Measurements from ENCODE around the gene URGCP.
A peak's percentile ranks its signal among the peaks of the same experiment; 100 is the strongest.

The URGCP gene

GRCh38 chr7:43870316-43870715 lies 36.1 kb downstream of the URGCP start:
- Histone ChIP-seq H3K4me3 (ENCODE audit: low read depth in 1 of 2, low read length in 2 of 2) (peak overlapping the region in 1 of 2 experiments; percentile 97; a peak in 2 of 4 replicates), H3K36me3 (ENCODE audit: insufficient read depth, low read length) (peaks cover 28% of the 10 kb centered on the region), H3K27ac (ENCODE audit: low read length) (no peak overlapping the region), H3K9me3 (ENCODE audit: insufficient read depth, low read length, severe bottlenecking) (no peaks in the 10 kb centered on the region), H3K79me2 (ENCODE audit: insufficient read depth, low read length) (peaks cover 13% of the 10 kb centered on the region), H3K27me3 (ENCODE audit: insufficient read depth, low read length, poor library complexity) (no peaks in the 10 kb centered on the region), H3K4me1 (ENCODE audit: insufficient read depth, low read length) (peaks cover 24% of the 10 kb centered on the region), H4K20me1 (ENCODE audit: insufficient read depth, low read length) (0 out of 2 replicates have a peak, but pooled peaks cover 4% of the 10 kb centered on the region), H3K9ac (ENCODE audit: low read depth, low read length) (peak overlapping the region; percentile 60), H2AFZ (ENCODE audit: low read depth, low read length) (peak overlapping the region; percentile 81; the same call in 1 of the 2 replicates), H3K4me2 (ENCODE audit: insufficient read depth, low read length) (peak overlapping the region; percentile 97)
- no peak for ATAC-seq (ENCODE audit: insufficient read depth, low read depth)
- no peak for DNase-seq
- no peak for TF ChIP-seq CTCF (IDR thresholded peaks at IDR 0.05; ENCODE audit: borderline replicate concordance, extremely low read depth, low read length, poor library complexity, severe bottlenecking)
- no peak for TF ChIP-seq EZH2 (IDR thresholded peaks at IDR 0.05; ENCODE audit: borderline replicate concordance, low read depth, low read length, severe bottlenecking)

DNA sequence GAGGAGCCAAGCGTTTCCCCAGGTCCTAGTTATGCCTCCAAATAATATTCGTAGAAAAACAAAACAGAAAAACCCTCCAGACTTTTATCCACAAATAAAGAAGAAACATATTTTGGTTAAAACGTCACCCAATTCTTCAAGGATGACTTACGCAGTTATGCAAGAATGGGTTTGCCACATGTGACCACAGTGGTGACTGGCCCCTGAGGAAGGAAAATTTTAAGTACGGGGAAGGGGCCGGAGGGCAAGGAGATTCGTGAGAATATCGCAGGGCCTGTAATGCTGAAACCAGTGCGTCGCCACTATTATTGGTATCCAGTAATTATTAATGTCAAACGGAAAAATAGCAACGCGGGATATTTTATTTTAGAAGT lies 36.5 kb downstream of the URGCP start:
- 0 out of 2 replicates have a peak, but pooled peaks cover 1% of the 10 kb centered on the region for H4K20me1 ChIP-seq (ENCODE audit: insufficient read depth, low read length)
- TF ChIP-seq EZH2 (IDR thresholded peaks at IDR 0.05; ENCODE audit: borderline replicate concordance, low read depth, low read length, severe bottlenecking): no peak
- no peak for TF ChIP-seq CTCF (IDR thresholded peaks at IDR 0.05; ENCODE audit: borderline replicate concordance, extremely low read depth, low read length, poor library complexity, severe bottlenecking)
- H3K27me3 ChIP-seq (ENCODE audit: insufficient read depth, low read length, poor library complexity): no peaks in the 10 kb centered on the region
- H3K27ac ChIP-seq (ENCODE audit: low read length): peak overlapping the region; percentile 69
- H2AFZ ChIP-seq (ENCODE audit: low read depth, low read length): peak overlapping the region; percentile 81
- no peaks in the 10 kb centered on the region for H3K9me3 ChIP-seq (ENCODE audit: insufficient read depth, low read length, severe bottlenecking)
- H3K79me2 ChIP-seq (ENCODE audit: insufficient read depth, low read length): peaks cover 13% of the 10 kb centered on the region
- no peak for DNase-seq
- peak overlapping the region; percentile 97 for H3K4me2 ChIP-seq (ENCODE audit: insufficient read depth, low read length)
- peak overlapping the region; percentile 76 to 97; a peak in 3 of 4 replicates for H3K4me3 ChIP-seq (ENCODE audit: low read depth in 1 of 2, low read length in 2 of 2)
- peak overlapping the region; percentile 60 for H3K9ac ChIP-seq (ENCODE audit: low read depth, low read length)
- peaks cover 24% of the 10 kb centered on the region for H3K4me1 ChIP-seq (ENCODE audit: insufficient read depth, low read length)
- peaks cover 25% of the 10 kb centered on the region for H3K36me3 ChIP-seq (ENCODE audit: insufficient read depth, low read length)
- no peak for ATAC-seq (ENCODE audit: insufficient read depth, low read depth)

- no peaks in the 10 kb centered on the region for H3K27me3 ChIP-seq (ENCODE audit: insufficient read depth, low read length, poor library complexity)
- H3K27ac ChIP-seq (ENCODE audit: low read length): peak within 1 kb of the TSS; percentile 83
- peak within 1 kb of the TSS; percentile 76 to 97 for H3K4me3 ChIP-seq (ENCODE audit: low read depth in 1 of 2, low read length in 2 of 2)
- peaks cover 13% of the 10 kb centered on the region for H3K79me2 ChIP-seq (ENCODE audit: insufficient read depth, low read length)
- ATAC-seq (ENCODE audit: insufficient read depth, low read depth) (peak; percentile 97), DNase-seq (peak; percentile 95)
- peak within 1 kb of the TSS; percentile 60 for H3K9ac ChIP-seq (ENCODE audit: low read depth, low read length)
- H4K20me1 ChIP-seq (ENCODE audit: insufficient read depth, low read length): no peaks in the 10 kb centered on the region
- no peaks in the 10 kb centered on the region for H3K9me3 ChIP-seq (ENCODE audit: insufficient read depth, low read length, severe bottlenecking)
- H3K4me1 ChIP-seq (ENCODE audit: insufficient read depth, low read length): peaks cover 24% of the 10 kb centered on the region
- H3K36me3 ChIP-seq (ENCODE audit: insufficient read depth, low read length): peaks cover 25% of the 10 kb centered on the region
- TF ChIP-seq CTCF (IDR thresholded peaks at IDR 0.05; ENCODE audit: borderline replicate concordance, extremely low read depth, low read length, poor library complexity, severe bottlenecking) (peak; percentile 2), EZH2 (IDR thresholded peaks at IDR 0.05; ENCODE audit: borderline replicate concordance, low read depth, low read length, severe bottlenecking) (no peak)
- peak within 1 kb of the TSS; percentile 82 for H2AFZ ChIP-seq (ENCODE audit: low read depth, low read length)
- peak within 1 kb of the TSS; percentile 97 for H3K4me2 ChIP-seq (ENCODE audit: insufficient read depth, low read length)
Observed at GRCh38 chr7:43869006-43869866, 37.2 kb downstream of the URGCP start, which contains the start of gene MRPS24. Gene MRPS24 (minus strand): TSS chr7:43869517. CDS start chr7:43869495, 22 bp downstream.
